CD4-positive, alpha-beta T cell (primary cell): ENCODE results near the gene FIBIN. TPM values are rescaled to one million over a fixed set of nuclear protein-coding genes. Genes with fewer than 3 reads are reported as not detected.

Experiments used
- ATAC-seq: fragments of 200-7000 bp; cut with Tn5 transposase; one replicate; pipeline ENCODE4 v1.10.0; 2022; ENCODE audit warnings: mild to moderate bottlenecking; ENCODE audit not compliant: poor library complexity
- CTCF ChIA-PET: fragments of 350-600 bp; sonication (Branson Sonifier 250); formaldehyde crosslinking; loops from one replicate; lab custom pipeline; 2021; ENCODE audit warnings: antibody characterized with exemption, inconsistent platforms; lab: Charles Lee
- POLR2A ChIA-PET: fragments of 350-600 bp; sonication (Branson Sonifier 250); formaldehyde crosslinking; loops from one replicate; lab custom pipeline; 2021; ENCODE audit warnings: antibody characterized with exemption, inconsistent platforms; lab: Charles Lee
- DNase-seq, 14 experiments: peaks; one replicate each; pipeline ENCODE4 v3.0.0-alpha.2; 2013 to 2020; ENCODE audit warnings: mixed read lengths in 2 of 14
- H3K27ac ChIP-seq, 2 donors: one replicate each; pipeline versions ENCODE4 v1.5.1 to v1.7.0; 2013; ENCODE audit warnings: low read length in 2 of 2, low read depth in 1 of 2, mild to moderate bottlenecking in 1 of 2
- H3K27me3 ChIP-seq, 2 experiments: 1 replicate in 1 of 2; 2 replicates in 1 of 2; pipeline versions ENCODE4 v1.6.1 to v1.7.0; 2013; ENCODE audit warnings: low read length in 2 of 2, control low read depth in 1 of 2, mild to moderate bottlenecking in 1 of 2, moderate library complexity in 1 of 2; ENCODE audit not compliant: insufficient read depth in 2 of 2, control insufficient read depth in 1 of 2
- H3K36me3 ChIP-seq: one replicate; pipeline ENCODE4 v1.6.1; 2013; ENCODE audit warnings: low read length, control low read depth; ENCODE audit not compliant: insufficient read depth
- H3K4me1 ChIP-seq: one replicate; pipeline ENCODE4 v1.6.1; 2013; ENCODE audit warnings: low read length, control low read depth; ENCODE audit not compliant: insufficient read depth
- H3K4me3 ChIP-seq: one replicate; pipeline ENCODE4 v1.5.1; 2013; ENCODE audit warnings: mild to moderate bottlenecking, low read length, moderate library complexity
- H3K9me3 ChIP-seq, 2 experiments: 1 replicate in 1 of 2; 2 replicates in 1 of 2; pipeline versions ENCODE4 v1.6.1 to v1.7.0; 2013; ENCODE audit warnings: low read length in 2 of 2, mild to moderate bottlenecking in 2 of 2, control low read depth in 1 of 2, moderate library complexity in 1 of 2; ENCODE audit not compliant: control insufficient read depth in 1 of 2, insufficient read depth in 1 of 2
- H3K27ac Mint-ChIP-seq: one replicate; pipeline ENCODE4 v1.8.0; 2020; ENCODE audit warnings: mixed read lengths
- H3K27me3 Mint-ChIP-seq: one replicate; pipeline ENCODE4 v1.8.0; 2021; ENCODE audit warnings: mixed read lengths
- H3K36me3 Mint-ChIP-seq: one replicate; pipeline ENCODE4 v1.8.0; 2021; ENCODE audit warnings: low read depth, mixed read lengths
- H3K4me1 Mint-ChIP-seq: one replicate; pipeline ENCODE4 v1.8.0; 2021; ENCODE audit warnings: low read depth, mixed read lengths
- H3K4me3 Mint-ChIP-seq: one replicate; pipeline ENCODE4 v1.8.0; 2020; ENCODE audit warnings: mild to moderate bottlenecking, mixed read lengths
- H3K9me3 Mint-ChIP-seq: one replicate; pipeline ENCODE4 v1.8.0; 2020; ENCODE audit warnings: mixed read lengths
- CTCF ChIP-seq: fragments of 200-600 bp; IDR thresholded peaks from one replicate; pipeline ENCODE4 v1.8.0; 2022; ENCODE audit warnings: antibody characterized with exemption, mild to moderate bottlenecking
- intact Hi-C, 2 experiments: fragments of 100-400 bp; cut with DNase I in 1 of 2; cut with micrococcal nuclease in 1 of 2; formaldehyde crosslinking; loops; one replicate each; pipeline versions ENCODE4 v1.15.1 to v1.9.0; 2023 to 2025; cut with DNase I, micrococcal nuclease
- total RNA-seq, 174 experiments: library from RNA in 2 of 174; stranded (reverse) in 2 of 174; gene quantifications; one replicate each; pipeline ENCODE4 v1.2.3 and lab custom pipeline; 2021 to 2026

The FIBIN gene
- total RNA-seq, 2 experiments from 2014 or later, result not detected

- Histone ChIP-seq H3K9me3 (peaks cover 0 to 5% of the 10 kb centered on the region in 2 experiments), H3K4me3 (no peak overlapping the region), H3K36me3 (no peaks in the 10 kb centered on the region), H3K4me1 (no peaks in the 10 kb centered on the region), H3K27me3 (no peaks in the 10 kb centered on the region), H3K27ac (no peak overlapping the region)
- ATAC-seq (no peak), DNase-seq (no peak)
- ChIA-PET CTCF (no interaction called here), POLR2A (no interaction called here)
- intact Hi-C loops, result no loop called here
- Mint-ChIP-seq H3K4me3 (no peak overlapping the region), H3K9me3 (peaks cover 5% of the 10 kb centered on the region), H3K27me3 (no peaks in the 10 kb centered on the region), H3K27ac (no peak overlapping the region), H3K36me3 (no peaks in the 10 kb centered on the region), H3K4me1 (no peaks in the 10 kb centered on the region)
- TF ChIP-seq CTCF, result no peak
These were observed 8.0 kb upstream of the FIBIN start for GRCh38 chr11:26985943-26986342.

GRCh38 chr11:26987272-26987671 lies 6.6 kb upstream of the FIBIN start:
- H3K4me1 Mint-ChIP-seq, result no peaks in the 10 kb centered on the region
- Histone ChIP-seq H3K27ac (no peak overlapping the region), H3K36me3 (no peaks in the 10 kb centered on the region), H3K4me1 (no peaks in the 10 kb centered on the region), H3K27me3 (no peaks in the 10 kb centered on the region), H3K4me3 (no peak overlapping the region), H3K9me3 (peaks cover 0 to 5% of the 10 kb centered on the region in 2 experiments)
- DNase-seq (no peak), ATAC-seq (no peak)
- H3K36me3 Mint-ChIP-seq, result no peaks in the 10 kb centered on the region
- POLR2A ChIA-PET, result no interaction called here
- peaks cover 5% of the 10 kb centered on the region for H3K9me3 Mint-ChIP-seq
- CTCF ChIA-PET, result no interaction called here
- no peaks in the 10 kb centered on the region for H3K27me3 Mint-ChIP-seq
- intact Hi-C loops, result no loop called here
- H3K27ac Mint-ChIP-seq, result no peak overlapping the region
- no peak for TF ChIP-seq CTCF
- H3K4me3 Mint-ChIP-seq, result no peak overlapping the region

GRCh38 chr11:26987731-26988130 lies 6.2 kb upstream of the FIBIN start:
- Mint-ChIP-seq H3K9me3 (peaks cover 5% of the 10 kb centered on the region), H3K27me3 (no peaks in the 10 kb centered on the region), H3K4me3 (no peak overlapping the region), H3K4me1 (no peaks in the 10 kb centered on the region), H3K27ac (no peak overlapping the region), H3K36me3 (no peaks in the 10 kb centered on the region)
- H3K4me3 ChIP-seq, result no peak overlapping the region
- H3K36me3 ChIP-seq, result no peaks in the 10 kb centered on the region
- no peaks in the 10 kb centered on the region for H3K4me1 ChIP-seq
- H3K27me3 ChIP-seq, result no peaks in the 10 kb centered on the region
- TF ChIP-seq CTCF, result no peak
- intact Hi-C loops, result no loop called here
- no peak overlapping the region for H3K27ac ChIP-seq
- peaks cover 0 to 5% of the 10 kb centered on the region in 2 experiments for H3K9me3 ChIP-seq
- POLR2A ChIA-PET, result no interaction called here
- DNase-seq, result no peak
- CTCF ChIA-PET, result no interaction called here
- ATAC-seq, result no peak
